Measurements from ENCODE around the gene AMN.

The AMN gene

DNA sequence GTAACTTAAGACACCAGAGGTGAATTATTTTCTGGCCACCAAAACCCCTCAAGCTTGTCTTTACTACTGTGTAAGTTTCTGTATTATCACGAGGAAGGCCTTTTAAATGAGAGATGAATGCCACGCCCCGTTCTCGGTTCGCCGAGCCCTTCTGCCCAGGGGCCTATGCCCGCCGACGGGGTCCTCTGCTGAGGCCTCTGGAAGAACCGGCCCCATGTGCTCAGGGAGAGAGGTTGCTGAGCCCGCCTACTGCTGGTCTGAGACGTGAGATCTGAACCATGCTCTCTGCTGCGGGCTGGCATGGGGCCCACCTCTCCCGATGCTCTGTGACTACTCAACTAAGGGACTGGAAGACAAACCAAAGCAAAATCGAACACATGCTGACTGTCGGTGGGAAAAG lies 21.0 kb downstream of the AMN start:
- ATAC-seq (ENCODE audit: low read depth) (no peak), DNase-seq (ENCODE audit: low spot score) (peak; percentile 61)
- Histone ChIP-seq H3K27me3 (ENCODE audit: insufficient read depth, poor library complexity, severe bottlenecking) (no peaks in the 10 kb centered on the region), H3K9me3 (ENCODE audit: severe bottlenecking) (no peaks in the 10 kb centered on the region), H3K4me3 (ENCODE audit: severe bottlenecking) (no peak overlapping the region), H3K36me3 (ENCODE audit: low read depth) (peaks cover 80% of the 10 kb centered on the region), H3K27ac (ENCODE audit: poor library complexity, severe bottlenecking) (no peak overlapping the region), H3K4me1 (ENCODE audit: insufficient read depth, poor library complexity, severe bottlenecking) (no peaks in the 10 kb centered on the region)
- TF ChIP-seq, protein P1, sequence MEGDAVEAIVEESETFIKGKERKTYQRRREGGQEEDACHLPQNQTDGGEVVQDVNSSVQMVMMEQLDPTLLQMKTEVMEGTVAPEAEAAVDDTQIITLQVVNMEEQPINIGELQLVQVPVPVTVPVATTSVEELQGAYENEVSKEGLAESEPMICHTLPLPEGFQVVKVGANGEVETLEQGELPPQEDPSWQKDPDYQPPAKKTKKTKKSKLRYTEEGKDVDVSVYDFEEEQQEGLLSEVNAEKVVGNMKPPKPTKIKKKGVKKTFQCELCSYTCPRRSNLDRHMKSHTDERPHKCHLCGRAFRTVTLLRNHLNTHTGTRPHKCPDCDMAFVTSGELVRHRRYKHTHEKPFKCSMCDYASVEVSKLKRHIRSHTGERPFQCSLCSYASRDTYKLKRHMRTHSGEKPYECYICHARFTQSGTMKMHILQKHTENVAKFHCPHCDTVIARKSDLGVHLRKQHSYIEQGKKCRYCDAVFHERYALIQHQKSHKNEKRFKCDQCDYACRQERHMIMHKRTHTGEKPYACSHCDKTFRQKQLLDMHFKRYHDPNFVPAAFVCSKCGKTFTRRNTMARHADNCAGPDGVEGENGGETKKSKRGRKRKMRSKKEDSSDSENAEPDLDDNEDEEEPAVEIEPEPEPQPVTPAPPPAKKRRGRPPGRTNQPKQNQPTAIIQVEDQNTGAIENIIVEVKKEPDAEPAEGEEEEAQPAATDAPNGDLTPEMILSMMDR (IDR thresholded peaks at IDR 0.05; ENCODE audit: poor library complexity, severe bottlenecking), result no peak

DNA sequence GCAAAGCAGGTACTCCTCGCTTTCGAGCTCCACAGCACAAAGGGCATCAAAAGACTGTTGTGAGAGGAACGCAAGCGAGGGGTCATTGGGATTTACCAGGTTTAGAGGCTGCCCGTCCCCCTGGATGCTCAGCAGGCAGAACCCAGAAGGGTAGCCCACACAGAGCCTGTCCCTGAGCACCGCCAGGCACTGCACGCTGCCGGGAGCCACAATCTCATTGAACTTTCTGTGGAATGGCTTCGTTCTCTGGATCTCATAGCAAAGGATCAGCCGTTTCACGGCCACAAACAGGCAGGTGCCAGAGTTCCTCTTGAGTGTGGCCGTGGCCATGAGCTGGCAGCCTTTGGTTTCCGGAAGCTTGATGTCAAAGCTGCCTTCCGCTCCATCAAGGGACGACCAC lies 21.5 kb downstream of the AMN start:
- H3K4me3 ChIP-seq (ENCODE audit: severe bottlenecking), result no peak overlapping the region
- peaks cover 84% of the 10 kb centered on the region for H3K36me3 ChIP-seq (ENCODE audit: low read depth)
- DNase-seq (ENCODE audit: low spot score) (no peak), ATAC-seq (ENCODE audit: low read depth) (no peak)
- TF ChIP-seq, protein P1 (IDR thresholded peaks at IDR 0.05; ENCODE audit: poor library complexity, severe bottlenecking), result no peak
- no peaks in the 10 kb centered on the region for H3K9me3 ChIP-seq (ENCODE audit: severe bottlenecking)
- no peaks in the 10 kb centered on the region for H3K4me1 ChIP-seq (ENCODE audit: insufficient read depth, poor library complexity, severe bottlenecking)
- no peak overlapping the region for H3K27ac ChIP-seq (ENCODE audit: poor library complexity, severe bottlenecking)
- no peaks in the 10 kb centered on the region for H3K27me3 ChIP-seq (ENCODE audit: insufficient read depth, poor library complexity, severe bottlenecking)

DNA sequence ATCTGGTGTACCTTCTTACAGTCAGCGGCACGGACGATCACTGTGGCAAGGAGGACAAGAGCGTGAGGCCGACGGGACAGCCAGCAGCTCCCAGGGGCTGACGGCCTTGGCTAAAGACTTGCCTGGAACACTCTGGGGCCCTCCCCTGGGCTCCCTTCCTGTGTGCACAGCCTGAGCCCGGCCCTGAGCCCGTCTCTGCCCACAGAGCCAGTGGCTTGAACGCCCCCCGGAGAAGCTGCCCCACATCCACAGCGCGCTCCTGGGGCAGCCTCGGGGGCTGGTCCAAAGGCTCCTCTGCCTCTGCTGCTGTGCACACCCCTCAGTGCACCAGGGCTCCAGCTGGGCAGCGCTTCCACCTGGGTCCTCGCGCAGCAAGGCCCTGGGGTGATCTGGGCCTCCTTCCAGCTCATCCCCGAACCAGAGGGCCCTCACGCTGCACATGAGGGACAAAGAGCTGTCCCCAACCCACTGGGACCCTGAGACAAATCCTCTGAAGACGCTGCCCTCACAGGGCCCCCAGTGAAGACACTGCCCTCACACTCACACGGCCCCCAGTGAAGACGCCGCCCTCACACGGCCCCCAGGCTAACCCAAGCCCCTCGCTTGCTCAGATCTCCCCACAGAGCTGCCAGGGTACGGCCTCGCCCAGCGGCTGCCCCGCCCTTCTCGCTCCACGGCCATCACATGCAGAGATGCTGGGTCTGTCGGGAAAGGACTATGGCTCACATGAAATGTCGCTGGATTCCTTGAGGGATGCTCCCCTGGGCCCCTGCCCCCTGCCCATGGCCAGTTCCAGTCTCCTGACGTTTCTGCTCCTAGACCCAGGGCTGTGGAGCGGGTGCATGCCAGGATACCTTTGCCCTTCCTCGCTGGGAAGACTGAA lies 22.2 kb downstream of the AMN start:
- ATAC-seq (ENCODE audit: low read depth) (peak; percentile 4; the same call in 1 of the 3 replicates), DNase-seq (ENCODE audit: low spot score) (peak; percentile 65)
- Histone ChIP-seq H3K4me1 (ENCODE audit: insufficient read depth, poor library complexity, severe bottlenecking) (no peaks in the 10 kb centered on the region), H3K4me3 (ENCODE audit: severe bottlenecking) (no peak overlapping the region), H3K27me3 (ENCODE audit: insufficient read depth, poor library complexity, severe bottlenecking) (no peaks in the 10 kb centered on the region), H3K9me3 (ENCODE audit: severe bottlenecking) (no peaks in the 10 kb centered on the region), H3K36me3 (ENCODE audit: low read depth) (peaks cover 87% of the 10 kb centered on the region), H3K27ac (ENCODE audit: poor library complexity, severe bottlenecking) (no peak overlapping the region)
- TF ChIP-seq, protein P1 (IDR thresholded peaks at IDR 0.05; ENCODE audit: poor library complexity, severe bottlenecking), result no peak

DNA sequence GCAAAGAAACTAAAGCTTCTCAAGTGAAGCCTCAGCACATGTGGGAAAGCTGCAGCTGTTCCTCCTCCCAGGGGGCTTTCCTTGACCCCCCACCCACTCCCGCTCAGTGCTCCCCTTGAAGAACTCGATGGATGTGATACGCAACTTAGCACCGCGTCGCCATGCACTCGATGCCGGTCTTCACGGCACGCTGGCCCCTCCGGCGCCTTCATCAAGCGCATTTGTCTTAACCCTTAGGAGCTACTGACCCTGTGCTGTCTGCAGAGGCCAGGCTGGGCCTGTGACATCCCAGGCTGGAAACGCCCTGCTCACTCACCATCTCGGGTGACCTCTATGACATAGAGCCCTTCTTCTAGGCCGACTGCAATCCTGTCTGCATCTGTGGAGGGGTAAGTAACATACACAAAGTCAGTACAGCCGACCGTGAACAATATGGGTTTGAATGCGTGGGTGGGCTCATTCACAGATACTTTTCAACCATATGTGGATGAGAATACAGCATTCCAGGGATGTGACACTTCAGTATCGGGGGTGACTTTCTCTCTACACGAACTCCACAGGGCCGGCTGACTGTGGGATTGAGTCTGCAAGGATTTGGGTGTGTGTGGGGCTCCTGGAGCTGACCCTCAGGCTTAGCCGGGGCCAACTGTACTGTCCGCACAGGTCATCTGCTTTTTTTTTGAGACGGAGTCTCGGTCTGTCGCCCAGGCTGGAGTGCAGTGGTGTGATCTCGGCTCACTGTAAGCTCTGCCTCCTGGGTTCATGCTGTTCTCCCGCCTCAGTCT lies 23.1 kb downstream of the AMN start:
- DNase-seq (ENCODE audit: low spot score) (no peak), ATAC-seq (ENCODE audit: low read depth) (no peak)
- TF ChIP-seq, protein P1 (IDR thresholded peaks at IDR 0.05; ENCODE audit: poor library complexity, severe bottlenecking), result no peak
- H3K27me3 ChIP-seq (ENCODE audit: insufficient read depth, poor library complexity, severe bottlenecking), result no peaks in the 10 kb centered on the region
- no peak overlapping the region for H3K27ac ChIP-seq (ENCODE audit: poor library complexity, severe bottlenecking)
- H3K36me3 ChIP-seq (ENCODE audit: low read depth), result peaks cover 88% of the 10 kb centered on the region
- H3K4me3 ChIP-seq (ENCODE audit: severe bottlenecking), result no peak overlapping the region
- no peaks in the 10 kb centered on the region for H3K4me1 ChIP-seq (ENCODE audit: insufficient read depth, poor library complexity, severe bottlenecking)
- no peaks in the 10 kb centered on the region for H3K9me3 ChIP-seq (ENCODE audit: severe bottlenecking)

Measured in RWPE2 (cell line).